Left cardiac atrium (tissue), 4 donors: Measurements from ENCODE around the gene LPAR2. TPM values are rescaled to one million over a fixed set of nuclear protein-coding genes. Genes with fewer than 3 reads are reported as not detected.
"Not testable (repeated sequence)": the region's sequence is repeated elsewhere in the genome, so short reads cannot be mapped to it uniquely, and the experiment has no call there.

ENCODE experiments used
- ATAC-seq, 2 donors: fragments of 200-7000 bp; cut with Tn5 transposase; one replicate each; pipeline ENCODE4 v1.9.1; 2020; ENCODE audit warnings: mild to moderate bottlenecking in 2 of 2, moderate library complexity in 2 of 2
- DNase-seq: peaks from one replicate; pipeline ENCODE4 v3.0.0-alpha.2; 2020
- intact Hi-C, 2 donors: fragments of 100-400 bp; cut with DNase I; formaldehyde crosslinking; loops; one replicate each; pipeline versions ENCODE4 v1.14.1 to v1.15.1; 2022 to 2023
- long read RNA-seq: library from polyadenylated mRNA; unstranded; transcript quantifications from one replicate; pipeline ENCODE4 v2.0.0, GENCODE V29; 2021
- total RNA-seq, 2 donors: library from RNA; stranded (reverse); fragmentation: NEBNext Ultra II Directional; extraction: Animal tissue kit (Norgen Biotek cat#: 25700); gene quantifications; one replicate each; pipeline ENCODE4 v1.2.1, GENCODE V29; 2021
- donor health status: DM: no; HTN: yes; CAD: no.
- donor health status: DM: no; HTN: yes; CAD: no; lungs with severe emphysema.
- donor health status: DM: yes; HTN: yes; CAD: no.
- donor health status: Dilated cardiomyopathy.

Gene LPAR2
- total RNA-seq: 1 to 10 TPM in 1 of 2 donors, under 1 TPM in 1; 0.47 to 2.6 TPM
- long read RNA-seq: 0 reads

GRCh38 chr19:19627621-19628500, at the start of gene LPAR2:
TSS of gene LPAR2 (minus strand) at chr19:19628220. CDS start at chr19:19627275, 945 bp downstream.
- peak; percentile 73 to 78 for ATAC-seq
- intact Hi-C loops: no loop called here
- DNase-seq: no peak

DNA sequence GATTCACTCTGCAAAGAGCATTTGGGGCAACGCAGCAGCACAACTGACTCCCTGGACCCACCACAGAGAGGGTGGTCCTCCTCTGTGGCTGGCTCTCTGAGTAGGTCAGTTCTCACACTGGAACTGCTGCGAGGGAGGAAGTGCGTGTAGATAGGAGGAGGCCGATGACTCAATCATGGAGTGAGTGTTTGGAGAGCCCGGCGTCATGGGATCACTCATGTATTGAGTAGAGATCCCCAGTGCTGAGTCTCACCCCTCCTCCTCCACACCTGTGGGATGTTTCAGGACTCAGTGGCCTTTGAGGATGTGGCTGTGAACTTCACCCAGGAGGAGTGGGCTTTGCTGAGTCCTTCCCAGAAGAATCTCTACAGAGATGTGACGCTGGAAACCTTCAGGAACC, 49.6 kb upstream of the LPAR2 start:
- DNase-seq: no peak
- no peak for ATAC-seq
- intact Hi-C loops: no loop called here

GRCh38 chr19:19674315-19674714, 46.3 kb upstream of the LPAR2 start:
- ATAC-seq: no peak
- no peak for DNase-seq
- intact Hi-C loops: no loop called here

- intact Hi-C loops: no loop called here
- DNase-seq: no peak
- ATAC-seq: no peak
Measured at GRCh38 chr19:19672816-19673215, 44.8 kb upstream of the LPAR2 start.

DNA sequence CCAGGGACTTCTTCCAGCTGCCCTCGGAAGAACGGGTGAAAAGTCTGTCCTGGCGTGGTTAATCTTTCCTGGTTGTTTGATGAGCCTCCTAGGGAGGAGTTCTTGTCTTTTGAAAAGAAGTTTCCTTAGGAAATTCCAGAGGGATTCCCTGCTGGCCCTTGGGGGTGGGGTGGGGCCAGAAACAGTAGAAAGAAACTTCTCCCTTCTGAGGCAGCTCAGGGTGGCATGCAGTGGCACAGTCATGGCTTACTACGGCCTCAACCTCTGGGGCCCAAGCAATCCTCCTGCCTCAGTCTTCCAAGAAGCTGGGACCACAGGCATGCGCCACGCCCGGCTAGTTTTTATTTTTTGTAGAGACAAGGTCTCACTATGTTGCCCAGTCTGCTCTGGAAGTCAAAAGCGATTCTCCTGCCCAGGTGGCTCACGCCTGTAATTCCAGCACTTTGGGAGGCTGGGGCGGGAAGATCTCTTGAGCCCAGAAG, 42.1 kb upstream of the LPAR2 start:
- intact Hi-C loops: no loop called here
- DNase-seq (no peak), ATAC-seq (no peak)

DNA sequence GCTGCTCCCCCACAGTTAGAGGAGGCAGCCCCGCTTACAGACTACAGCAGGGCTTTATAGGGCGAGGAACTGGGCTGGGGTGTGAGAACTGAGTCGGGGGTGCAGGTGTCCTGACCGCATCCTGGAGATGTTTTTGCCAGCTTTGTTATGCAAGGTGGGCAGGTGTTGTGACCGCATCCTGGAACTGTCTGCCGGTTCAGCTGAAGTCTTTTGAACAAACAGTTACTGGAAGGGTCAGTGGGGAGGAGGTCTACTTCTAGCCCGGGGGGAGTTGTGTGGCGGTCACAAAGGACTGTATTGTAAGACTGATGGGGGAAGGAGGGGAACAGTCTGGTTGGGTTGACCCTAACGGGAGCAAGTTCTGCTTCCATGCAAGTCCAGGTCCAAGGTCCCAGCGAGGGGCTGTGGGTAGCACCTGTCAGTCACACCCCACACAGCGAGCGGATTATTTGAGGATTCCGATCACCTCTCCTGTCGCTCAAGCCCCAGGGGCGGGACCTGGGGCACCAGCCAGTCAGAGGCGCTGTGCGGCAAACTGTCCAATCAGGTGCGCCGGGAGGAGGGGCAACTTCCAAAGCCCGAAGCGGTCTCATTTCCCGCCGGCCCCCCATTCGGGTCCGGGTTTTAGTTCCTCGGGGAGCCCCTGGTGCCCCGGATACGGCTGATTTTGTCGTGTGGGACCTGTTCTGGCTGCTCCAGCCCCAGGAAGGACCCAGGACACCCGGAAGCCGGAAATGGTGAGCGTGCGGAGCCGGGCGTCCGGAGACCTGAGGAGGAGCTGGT, 40.4 kb upstream of the LPAR2 start, which contains the start of gene ZNF101:
Gene ZNF101 (plus strand): TSS at position 610 of the 783 bp plus-strand sequence. CDS start 125 bp downstream, at position 735.
- intact Hi-C loops: no loop called here
- ATAC-seq (peak; percentile 83 to 85), DNase-seq (peak; percentile 95)

DNA sequence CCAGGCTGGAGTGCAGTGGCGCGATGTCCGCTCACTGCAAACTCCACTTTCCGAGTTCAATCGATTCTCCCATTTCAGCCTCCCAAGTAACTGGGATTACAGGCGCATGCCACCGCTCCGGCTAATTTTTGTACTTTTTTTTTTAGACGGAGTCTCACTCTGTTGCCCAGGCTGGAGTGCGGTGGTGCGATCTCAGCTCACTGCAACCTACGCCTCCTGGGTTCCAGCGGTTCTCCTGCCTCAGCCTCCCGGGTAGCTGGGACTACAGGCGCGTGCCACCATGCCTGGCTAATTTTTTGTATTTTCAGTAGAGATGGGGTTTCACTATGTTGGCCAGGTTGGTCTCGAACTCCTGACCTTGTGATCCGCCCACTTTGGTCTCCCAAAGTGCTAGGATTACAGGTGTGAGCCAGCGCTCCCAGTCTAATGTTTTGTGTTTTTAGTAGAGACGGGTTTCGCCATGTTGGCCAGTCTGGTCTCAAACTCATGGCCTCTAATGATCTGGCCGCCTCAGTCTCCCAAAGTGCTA, 37.5 kb upstream of the LPAR2 start:
- ATAC-seq, intact Hi-C loops, DNase-seq: not testable (repeated sequence)

DNA sequence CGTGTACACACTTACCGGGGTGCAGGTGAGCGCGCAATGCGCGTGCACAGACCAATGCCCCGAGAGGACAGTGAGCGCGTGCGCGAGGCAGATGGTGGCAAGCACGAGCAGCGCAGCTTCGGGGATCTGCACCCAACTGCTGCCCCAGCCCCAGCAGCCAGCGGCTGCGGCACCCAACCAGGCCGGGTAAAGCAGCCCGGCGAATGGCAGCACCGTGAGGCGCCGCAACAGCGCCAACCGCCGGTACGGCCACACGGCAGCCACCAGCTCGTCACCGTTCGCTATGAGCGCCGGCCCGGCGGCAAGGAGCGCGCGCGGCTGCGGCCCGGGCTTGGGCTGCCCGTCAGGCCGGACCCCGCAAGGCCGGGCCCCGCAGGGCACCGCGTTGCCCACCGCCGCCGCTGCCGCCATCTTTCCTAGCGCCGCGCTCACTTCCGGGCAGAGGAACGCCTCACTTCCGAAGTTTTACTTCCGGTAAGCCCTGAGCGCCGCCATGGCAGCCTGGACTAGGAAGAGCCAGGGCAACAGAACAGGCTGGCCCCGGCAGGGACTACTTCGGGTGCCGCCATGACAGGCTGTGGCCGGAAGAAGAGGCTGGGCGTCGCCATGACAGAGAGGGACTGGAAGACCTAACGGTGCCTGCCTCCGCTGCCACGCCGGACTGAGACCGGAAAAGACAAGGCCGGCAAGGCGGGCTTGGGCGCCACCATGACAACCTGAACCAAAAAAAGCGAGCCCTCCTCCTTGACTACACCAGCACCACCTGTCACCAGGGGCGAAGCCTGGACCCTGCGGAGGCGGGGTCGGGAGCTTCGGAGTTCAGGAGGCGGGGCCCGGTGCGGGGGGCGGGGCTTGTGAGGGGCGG, 35.5 kb upstream of the LPAR2 start, which contains the start of gene ATP13A1:
Gene ATP13A1 (minus strand): TSS at position 421 of the 865 bp plus-strand sequence. CDS start 10 bp downstream, at position 411.
- DNase-seq: peak; percentile 99
- intact Hi-C loops: no loop called here
- peak; percentile 96 to 97 for ATAC-seq

DNA sequence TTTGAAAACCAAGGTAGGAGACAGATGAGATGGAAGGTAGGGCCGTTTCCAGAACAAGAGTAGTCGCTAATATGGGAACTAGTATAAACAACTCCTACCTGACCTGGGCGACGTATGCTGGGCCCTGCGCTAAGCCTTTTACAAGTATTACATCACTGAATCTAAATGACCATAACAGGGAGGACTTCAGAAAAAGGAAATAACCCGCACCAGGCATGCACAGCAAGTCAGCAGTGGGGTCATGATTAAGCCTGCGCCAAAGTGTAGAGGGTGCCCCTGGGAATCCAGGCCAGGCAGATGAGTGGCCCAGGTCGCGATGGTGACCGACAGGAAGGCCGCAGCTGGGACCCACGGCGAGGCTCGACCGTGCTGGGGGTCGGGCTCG, 34.8 kb upstream of the LPAR2 start:
- intact Hi-C loops: no loop called here
- ATAC-seq (no peak), DNase-seq (no peak)

- intact Hi-C loops: no loop called here
- no peak for DNase-seq
- ATAC-seq: no peak
Measured at GRCh38 chr19:19662344-19662743, 34.3 kb upstream of the LPAR2 start.

GRCh38 chr19:19661675-19662251, 33.7 kb upstream of the LPAR2 start:
- DNase-seq (no peak), ATAC-seq (no peak)
- intact Hi-C loops: no loop called here

DNA sequence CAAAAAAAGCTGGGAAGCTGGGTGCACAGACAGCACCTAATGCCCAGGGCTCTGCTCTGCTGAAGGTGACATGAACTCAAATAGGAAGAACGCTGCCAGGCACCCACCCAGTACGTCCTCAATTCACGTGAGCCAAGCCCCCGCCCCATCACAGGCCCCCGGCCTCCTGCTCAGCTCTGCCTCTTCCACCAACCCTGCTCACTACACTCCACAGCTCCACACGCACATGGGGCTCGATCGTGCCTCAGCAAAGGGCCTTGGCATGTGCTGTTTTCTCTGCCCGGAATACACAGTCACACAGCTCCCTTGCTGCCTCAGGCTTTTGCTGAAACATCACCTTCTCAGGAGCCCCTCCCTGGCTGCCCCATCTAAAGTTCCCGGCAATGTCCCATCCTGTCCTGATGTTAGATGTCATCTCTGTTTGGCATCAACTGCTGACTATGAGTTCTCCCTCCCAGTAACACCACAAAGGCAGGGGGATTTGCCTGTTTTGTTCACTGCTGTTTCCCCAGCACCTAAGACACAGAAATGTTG, 33.2 kb upstream of the LPAR2 start:
- intact Hi-C loops: no loop called here
- DNase-seq: no peak
- ATAC-seq: no peak

DNA sequence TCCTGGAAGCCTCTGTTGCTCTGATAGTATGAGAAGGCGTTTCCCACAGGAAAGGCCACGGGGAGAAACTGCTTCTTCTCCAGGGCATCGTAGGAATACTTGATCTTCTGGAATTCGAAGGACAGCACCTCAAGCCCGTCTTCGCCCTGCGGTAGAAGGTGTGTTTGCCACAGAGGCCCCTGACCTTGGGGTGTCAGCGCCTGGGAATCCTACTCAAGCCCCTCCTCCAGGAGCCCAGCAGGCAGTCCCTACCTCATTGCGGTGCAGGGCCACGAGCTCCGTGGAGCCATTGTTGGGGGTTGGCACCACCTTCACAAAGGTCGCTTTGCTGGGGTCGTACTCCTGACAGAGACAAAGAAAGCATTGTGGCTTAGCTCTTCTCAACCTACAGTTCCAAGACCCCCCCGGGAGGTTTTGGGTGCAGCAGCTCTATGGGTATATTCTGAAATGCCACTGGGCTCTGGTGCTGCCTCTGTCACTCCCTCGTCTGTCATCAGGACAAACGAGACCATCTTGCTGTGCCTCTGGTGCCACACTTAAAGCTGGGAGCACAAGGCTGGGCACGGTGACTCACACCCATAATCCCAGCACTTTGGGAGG, 31.7 kb upstream of the LPAR2 start:
- no peak for ATAC-seq
- DNase-seq: no peak
- intact Hi-C loops: no loop called here

DNA sequence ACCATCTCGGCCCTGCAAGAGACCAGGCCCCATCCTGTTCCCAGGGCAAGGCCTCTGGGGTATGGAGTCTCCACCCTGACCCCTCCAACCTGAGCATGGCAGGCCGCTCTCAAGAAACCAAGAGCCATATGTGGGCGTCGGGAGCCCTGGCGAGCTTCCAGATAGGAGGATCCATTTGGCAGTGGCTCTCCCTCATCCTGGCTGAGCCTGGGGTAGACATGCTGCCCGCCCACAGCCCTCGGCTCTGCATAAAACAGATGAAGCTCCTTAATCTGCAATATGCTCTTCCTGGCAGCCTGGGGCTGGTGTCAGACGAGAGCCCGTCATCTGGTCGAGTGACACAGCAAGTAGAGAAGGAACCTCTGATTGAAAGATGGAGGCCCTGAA, 29.4 kb upstream of the LPAR2 start:
- ATAC-seq (no peak), DNase-seq (no peak)
- intact Hi-C loops: no loop called here

GRCh38 chr19:19656451-19657396, 28.7 kb upstream of the LPAR2 start:
- intact Hi-C loops: no loop called here
- DNase-seq (no peak), ATAC-seq (no peak)

DNA sequence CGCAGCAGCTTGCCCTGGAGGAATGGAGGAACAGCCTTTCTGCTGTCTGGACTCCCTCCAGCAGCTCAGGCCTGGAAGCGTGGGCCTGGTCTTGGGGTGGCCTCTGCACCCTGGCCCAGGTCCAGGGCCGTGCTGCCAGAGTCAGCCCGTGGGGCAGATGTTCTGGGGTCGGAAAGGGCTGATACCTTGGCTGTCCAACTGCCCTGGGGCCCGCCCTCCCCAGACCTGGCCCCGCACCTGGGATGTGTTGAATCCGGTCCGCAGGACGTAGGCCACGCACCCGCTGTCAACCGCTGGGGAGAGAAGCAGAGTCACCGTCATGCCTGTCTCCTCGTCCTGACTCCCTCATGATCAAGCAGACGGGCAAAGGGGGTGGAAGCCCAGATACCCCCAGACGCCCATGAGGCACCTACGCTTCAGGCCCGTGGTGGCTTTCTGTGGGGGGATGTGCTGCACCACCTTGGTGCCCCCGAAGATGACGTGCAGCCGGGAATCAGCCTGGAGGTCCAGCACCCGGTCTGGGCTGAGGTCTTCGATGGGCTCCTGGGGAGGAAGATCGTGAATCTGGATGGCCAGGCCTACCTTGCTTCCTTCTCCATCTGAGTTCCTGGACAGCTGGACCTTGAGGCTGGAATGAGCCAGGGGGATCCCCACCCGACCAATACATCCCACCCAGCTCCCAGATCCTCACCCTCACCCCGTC, 27.8 kb upstream of the LPAR2 start:
- ATAC-seq (no peak), DNase-seq (no peak)
- intact Hi-C loops: no loop called here
